Karpas-422 (cell line): ENCODE data around the gene CAMK4. TPM values are rescaled to one million over a fixed set of nuclear protein-coding genes. Genes with fewer than 3 reads are reported as not detected.
A peak's percentile ranks its signal among the peaks of the same experiment; 100 is the strongest.

Experiments
- DNase-seq: peaks from one replicate; pipeline ENCODE4 v3.0.0-alpha.2; 2015
- H2AFZ ChIP-seq: fragments of 200-600 bp; sonication (generic); 2 replicates; pipeline ENCODE4 v1.6.1; 2014; ENCODE audit warnings: antibody characterized with exemption, low read length, mixed read lengths
- H3K27ac ChIP-seq: fragments of 200-600 bp; sonication (generic); 2 replicates; pipeline ENCODE4 v1.5.1; 2014; ENCODE audit warnings: mild to moderate bottlenecking, low read length, moderate library complexity
- H3K27me3 ChIP-seq: fragments of 200-600 bp; sonication (generic); 2 replicates; pipeline ENCODE4 v1.6.1; 2014; ENCODE audit warnings: low read length, mixed read lengths
- H3K36me3 ChIP-seq: fragments of 200-600 bp; sonication (generic); 2 replicates; pipeline ENCODE4 v1.6.1; 2014; ENCODE audit warnings: low read length, mixed read lengths; ENCODE audit not compliant: insufficient read depth
- H3K4me1 ChIP-seq: fragments of 200-600 bp; sonication (generic); 2 replicates; pipeline ENCODE4 v1.6.1; 2014; ENCODE audit warnings: mild to moderate bottlenecking, low read length, mixed read lengths
- H3K4me2 ChIP-seq: fragments of 200-600 bp; sonication (generic); 2 replicates; pipeline ENCODE4 v1.6.1; 2014; ENCODE audit warnings: low read length, low read depth, mild to moderate bottlenecking; ENCODE audit not compliant: poor library complexity, severe bottlenecking
- H3K4me3 ChIP-seq: fragments of 200-600 bp; sonication (generic); 2 replicates; pipeline ENCODE4 v1.5.1; 2014; ENCODE audit warnings: mild to moderate bottlenecking, antibody characterized with exemption, low read length, mixed read lengths
- H3K79me2 ChIP-seq: fragments of 200-600 bp; sonication (generic); 2 replicates; pipeline ENCODE4 v1.6.1; 2014; ENCODE audit warnings: mild to moderate bottlenecking, low read length, mixed read lengths
- H3K9ac ChIP-seq: fragments of 200-600 bp; sonication (generic); 2 replicates; pipeline ENCODE4 v1.6.0; 2014; ENCODE audit warnings: low read length
- H3K9me2 ChIP-seq: fragments of 200-600 bp; sonication (generic), shearing (Covaris generic); replicated peaks from 2 replicates; pipeline ENCODE4 v1.6.0; 2014; ENCODE audit warnings: mild to moderate bottlenecking, low read length, moderate library complexity; ENCODE audit not compliant: insufficient read depth
- H3K9me3 ChIP-seq: fragments of 300-700, 200-600 bp; sonication (generic); 2 replicates; pipeline ENCODE4 v1.6.1; 2014; ENCODE audit warnings: low read length, mixed read lengths
- H4K20me1 ChIP-seq: fragments of 200-600 bp; sonication (generic); 2 replicates; pipeline ENCODE4 v1.6.1; 2014; ENCODE audit warnings: mild to moderate bottlenecking, antibody characterized with exemption, low read length, low read depth; ENCODE audit not compliant: insufficient read depth
- total RNA-seq: library from RNA; depleted of rRNA; stranded (reverse); fragments of >200 nt; shearing (Covaris generic); gene quantifications from 2 replicates; pipeline ENCODE4 v1.2.3, GENCODE V29; 2014; ENCODE audit warnings: low replicate concordance

CAMK4 gene
- total RNA-seq, 1 experiment from 2014 or later = 0.04 TPM

- Histone ChIP-seq H3K4me1 (peaks cover 37% of the 10 kb centered on the region), H3K4me3 (no peak overlapping the region), H3K9ac (no peak overlapping the region), H3K36me3 (no peaks in the 10 kb centered on the region), H2AFZ (no peak overlapping the region), H3K27me3 (no peaks in the 10 kb centered on the region), H3K79me2 (peaks cover 57% of the 10 kb centered on the region), H3K9me3 (no peaks in the 10 kb centered on the region), H3K4me2 (peak overlapping the region; percentile 97), H4K20me1 (no peaks in the 10 kb centered on the region; the same call in 1 of the 2 replicates), H3K9me2 (0 out of 2 replicates have a peak, but pooled peaks cover 2% of the 10 kb centered on the region), H3K27ac (no peak overlapping the region)
- DNase-seq = no peak
Measured at GRCh38 chr5:111509119-111509518, 284.9 kb downstream of the CAMK4 start.

DNA sequence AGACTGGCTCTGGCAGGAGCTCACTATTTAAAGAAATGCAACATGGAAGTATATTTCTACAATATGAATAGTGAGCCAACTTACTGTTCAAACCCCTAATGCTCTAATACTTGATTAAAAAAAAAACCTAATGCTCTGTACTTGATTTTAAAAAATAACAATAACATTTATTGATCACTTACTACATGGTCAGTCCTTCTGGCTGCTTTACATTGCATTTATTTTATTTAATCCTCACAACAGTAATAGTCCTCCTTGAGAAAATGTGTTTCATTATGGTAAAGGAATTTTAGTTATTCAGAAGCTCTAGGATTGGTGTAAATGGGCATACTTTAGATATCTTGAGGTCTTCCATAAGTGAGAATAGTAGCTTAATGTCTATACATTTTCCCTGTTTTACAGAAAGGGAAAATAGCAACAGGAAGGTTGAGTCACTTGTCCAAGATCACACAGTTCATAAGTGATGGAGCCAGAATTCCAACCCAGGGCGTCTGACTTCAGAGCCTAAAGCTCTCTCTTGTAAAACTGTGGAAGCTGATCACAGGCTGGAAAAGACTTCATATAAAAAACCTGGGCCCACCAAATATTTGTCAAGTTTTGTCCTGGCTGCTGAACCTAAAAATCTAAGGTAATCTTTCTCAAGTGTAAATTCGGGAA, 287.1 kb downstream of the CAMK4 start:
- no peak for DNase-seq
- Histone ChIP-seq H3K27me3 (no peaks in the 10 kb centered on the region), H3K4me2 (peak overlapping the region; percentile 97), H3K9me3 (no peaks in the 10 kb centered on the region), H3K36me3 (no peaks in the 10 kb centered on the region), H3K79me2 (peaks cover 53% of the 10 kb centered on the region), H3K4me3 (peak overlapping the region; percentile 77), H3K9me2 (0 out of 2 replicates have a peak, but pooled peaks cover 2% of the 10 kb centered on the region), H3K4me1 (peaks cover 37% of the 10 kb centered on the region), H3K9ac (peak overlapping the region; percentile 88), H4K20me1 (no peaks in the 10 kb centered on the region; the same call in 1 of the 2 replicates), H3K27ac (no peak overlapping the region), H2AFZ (peak overlapping the region; percentile 69; the same call in 1 of the 2 replicates)

DNA sequence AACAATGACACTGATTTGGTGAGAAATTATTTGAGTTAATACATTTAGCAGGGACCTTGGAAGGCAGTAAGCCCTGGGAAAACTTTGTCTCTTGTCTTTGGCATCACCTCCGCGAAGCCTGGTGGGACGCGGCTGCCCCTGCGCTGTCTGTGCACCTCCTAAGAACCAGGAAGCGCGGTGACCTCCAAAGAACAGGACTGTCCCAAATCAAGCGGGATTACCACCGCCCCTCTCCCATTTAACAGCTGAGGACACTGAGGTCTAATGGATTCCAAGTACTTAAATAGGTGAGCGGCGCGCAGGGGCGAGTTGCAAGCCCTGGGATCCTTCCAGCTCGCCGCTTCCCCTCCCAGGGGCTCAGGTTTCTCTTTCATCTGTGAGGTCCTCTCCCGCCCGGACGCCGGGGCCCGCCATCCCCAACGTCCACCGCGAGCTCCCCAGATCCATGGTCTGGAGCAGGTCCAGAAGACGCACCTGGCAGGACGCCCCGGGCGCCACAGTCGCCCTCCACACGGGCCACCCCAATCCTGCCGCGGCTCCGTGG, 287.7 kb downstream of the CAMK4 start:
- Histone ChIP-seq H3K36me3 (no peaks in the 10 kb centered on the region), H3K9me3 (no peaks in the 10 kb centered on the region), H3K4me3 (peak overlapping the region; percentile 77), H3K79me2 (peaks cover 47% of the 10 kb centered on the region), H3K4me2 (peak overlapping the region; percentile 97), H3K27me3 (no peaks in the 10 kb centered on the region), H4K20me1 (no peaks in the 10 kb centered on the region; the same call in 1 of the 2 replicates), H3K27ac (peak overlapping the region; percentile 63), H3K4me1 (peaks cover 37% of the 10 kb centered on the region), H3K9ac (peak overlapping the region; percentile 88), H2AFZ (peak overlapping the region; percentile 69), H3K9me2 (0 out of 2 replicates have a peak, but pooled peaks cover 2% of the 10 kb centered on the region)
- peak; percentile 65 for DNase-seq

- Histone ChIP-seq H2AFZ (peak within 1 kb of the TSS; percentile 94), H3K79me2 (peaks cover 41% of the 10 kb centered on the region), H3K4me2 (peak within 1 kb of the TSS; percentile 97), H3K4me3 (peak within 1 kb of the TSS; percentile 77), H4K20me1 (no peaks in the 10 kb centered on the region; the same call in 1 of the 2 replicates), H3K9me2 (0 out of 2 replicates have a peak, but pooled peaks cover 2% of the 10 kb centered on the region), H3K36me3 (no peaks in the 10 kb centered on the region), H3K4me1 (peaks cover 37% of the 10 kb centered on the region), H3K9ac (peak within 1 kb of the TSS; percentile 88), H3K9me3 (no peaks in the 10 kb centered on the region), H3K27ac (peak within 1 kb of the TSS; percentile 78), H3K27me3 (no peaks in the 10 kb centered on the region)
- peak; percentile 97 for DNase-seq
Measured at GRCh38 chr5:111512375-111513130, 288.4 kb downstream of the CAMK4 start, which contains the start of gene STARD4. TSS of gene STARD4 (minus strand) at chr5:111512535. CDS start at chr5:111507433, 5,102 bp downstream.

DNA sequence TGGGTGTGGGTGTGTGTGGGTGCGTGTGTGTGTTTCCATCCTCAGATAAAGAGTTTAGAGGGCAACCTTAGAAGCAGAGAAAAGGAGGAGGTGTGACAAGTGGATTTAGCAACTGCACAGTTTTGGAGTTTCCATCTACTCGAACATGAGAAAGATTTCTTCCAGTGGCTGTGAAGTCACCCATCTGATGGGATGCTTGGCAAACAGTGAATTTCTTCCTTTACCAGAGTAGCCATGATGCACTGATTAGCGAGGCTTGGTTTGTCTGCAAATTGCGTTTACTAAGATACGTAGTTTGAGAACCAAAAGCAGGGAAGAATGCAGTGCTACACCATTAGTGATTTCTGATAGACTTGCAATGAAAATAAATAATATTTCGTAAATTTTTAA, 288.9 kb downstream of the CAMK4 start:
- peak overlapping the region; percentile 94 for H2AFZ ChIP-seq
- no peaks in the 10 kb centered on the region; the same call in 1 of the 2 replicates for H4K20me1 ChIP-seq
- H3K9ac ChIP-seq = peak overlapping the region; percentile 84
- H3K4me1 ChIP-seq = peaks cover 37% of the 10 kb centered on the region
- no peaks in the 10 kb centered on the region for H3K36me3 ChIP-seq
- no peak for DNase-seq
- H3K4me3 ChIP-seq = peak overlapping the region; percentile 77
- H3K9me2 ChIP-seq = 0 out of 2 replicates have a peak, but pooled peaks cover 2% of the 10 kb centered on the region
- H3K79me2 ChIP-seq = peaks cover 37% of the 10 kb centered on the region
- peak overlapping the region; percentile 78 for H3K27ac ChIP-seq
- no peaks in the 10 kb centered on the region for H3K9me3 ChIP-seq
- H3K27me3 ChIP-seq = no peaks in the 10 kb centered on the region
- peak overlapping the region; percentile 97 for H3K4me2 ChIP-seq

DNA sequence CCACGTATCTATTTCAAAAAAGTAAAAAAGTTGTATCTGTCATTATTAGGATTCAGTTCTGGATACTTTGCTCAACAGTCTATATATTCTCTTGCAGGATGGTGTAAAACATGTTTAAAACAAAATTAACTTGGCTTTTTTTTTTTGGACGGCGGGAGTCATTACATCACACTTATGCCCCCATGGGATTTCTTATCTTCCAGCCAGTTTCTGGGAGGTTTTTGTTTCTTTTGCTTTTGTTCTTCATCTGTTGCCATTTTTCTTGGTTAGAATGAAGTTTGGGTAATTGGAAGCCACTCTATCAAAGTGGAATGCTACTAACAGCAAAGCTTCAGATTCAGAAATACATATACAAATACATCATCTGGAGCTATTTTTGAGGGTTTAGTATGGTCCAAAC, 289.9 kb downstream of the CAMK4 start:
- H3K9me3 ChIP-seq = no peaks in the 10 kb centered on the region
- no peaks in the 10 kb centered on the region for H3K27me3 ChIP-seq
- H3K4me2 ChIP-seq = no peak overlapping the region
- H3K79me2 ChIP-seq = peaks cover 28% of the 10 kb centered on the region
- H3K9ac ChIP-seq = no peak overlapping the region
- no peak overlapping the region for H3K27ac ChIP-seq
- no peak overlapping the region for H2AFZ ChIP-seq
- no peak for DNase-seq
- H3K9me2 ChIP-seq = 0 out of 2 replicates have a peak, but pooled peaks cover 2% of the 10 kb centered on the region
- H4K20me1 ChIP-seq = no peaks in the 10 kb centered on the region; the same call in 1 of the 2 replicates
- no peak overlapping the region for H3K4me3 ChIP-seq
- peaks cover 34% of the 10 kb centered on the region for H3K4me1 ChIP-seq
- H3K36me3 ChIP-seq = no peaks in the 10 kb centered on the region

DNA sequence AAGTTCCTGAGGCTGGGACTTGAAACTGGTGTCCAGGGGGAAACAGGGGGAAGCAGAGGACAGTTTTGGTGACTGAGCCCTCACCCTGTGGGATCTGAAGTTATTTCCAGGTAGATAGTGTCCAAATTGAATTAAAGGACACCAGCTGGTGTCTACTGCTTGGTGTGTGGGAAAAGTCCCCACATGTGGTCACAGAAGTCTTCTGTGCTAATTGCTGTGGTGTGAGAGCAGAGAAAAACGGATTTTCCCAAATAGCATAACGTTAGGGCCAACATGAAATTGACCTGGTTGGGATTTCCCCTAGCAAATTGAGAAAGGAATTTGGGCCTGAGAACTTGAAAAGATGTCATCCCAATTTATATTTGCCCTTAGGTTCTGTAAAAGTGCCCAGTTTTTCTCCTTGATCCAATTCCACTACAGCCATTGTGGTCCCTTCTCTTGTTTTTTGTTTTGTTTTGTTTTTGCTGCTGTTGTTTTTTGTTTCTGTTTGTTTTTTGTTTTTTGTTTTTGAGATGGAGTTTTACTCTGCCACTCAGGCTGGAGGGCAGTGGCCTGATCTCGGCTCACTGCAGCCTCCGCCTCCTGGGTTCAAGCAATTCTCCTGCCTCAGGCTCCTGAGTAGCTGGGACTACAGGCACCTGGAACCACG, 293.8 kb downstream of the CAMK4 start:
- Histone ChIP-seq H3K9me2 (no peaks in the 10 kb centered on the region), H3K36me3 (no peaks in the 10 kb centered on the region), H3K4me1 (peaks cover 4% of the 10 kb centered on the region), H3K4me2 (no peak overlapping the region), H3K27ac (no peak overlapping the region), H2AFZ (no peak overlapping the region), H4K20me1 (no peaks in the 10 kb centered on the region), H3K27me3 (no peaks in the 10 kb centered on the region), H3K4me3 (no peak overlapping the region), H3K79me2 (no peaks in the 10 kb centered on the region), H3K9me3 (no peaks in the 10 kb centered on the region), H3K9ac (no peak overlapping the region)
- no peak for DNase-seq
